Amniotic stem cell (primary cell): ENCODE measurements around the gene DCAF8.

ENCODE experiments used
- DNase-seq: peaks from one replicate; lab custom pipeline; 2025; lab: John Stamatoyannopoulos, UW

The DCAF8 gene

GRCh38 chr1:160204526-160205241, 57.7 kb downstream of the DCAF8 start:
- DNase-seq = no peak

- no peak for DNase-seq
These were observed 61.6 kb downstream of the DCAF8 start for GRCh38 chr1:160200786-160201185.

GRCh38 chr1:160197231-160197630, 65.1 kb downstream of the DCAF8 start:
- no peak for DNase-seq

- DNase-seq = no peak
These were observed 66.2 kb downstream of the DCAF8 start for GRCh38 chr1:160196143-160196542.

GRCh38 chr1:160194737-160195059, 67.7 kb downstream of the DCAF8 start:
- DNase-seq = no peak

- no peak for DNase-seq
These were observed 68.3 kb downstream of the DCAF8 start for GRCh38 chr1:160193832-160194736.

- DNase-seq = peak; percentile 81
These were observed 69.1 kb downstream of the DCAF8 start for GRCh38 chr1:160193091-160193819.

GRCh38 chr1:160192234-160192633, 70.1 kb downstream of the DCAF8 start:
- no peak for DNase-seq

- DNase-seq = no peak
These were observed 70.6 kb downstream of the DCAF8 start for GRCh38 chr1:160191756-160192155.

- no peak for DNase-seq
These were observed 72.4 kb downstream of the DCAF8 start, which contains the start of gene CASQ1 for GRCh38 chr1:160189649-160190625. Gene CASQ1 (plus strand): TSS chr1:160190575. CDS start chr1:160190752, 177 bp downstream.

- DNase-seq = no peak
These were observed 74.0 kb downstream of the DCAF8 start for GRCh38 chr1:160188341-160188740.

GRCh38 chr1:160187407-160187806, 74.9 kb downstream of the DCAF8 start:
- no peak for DNase-seq

GRCh38 chr1:160186729-160187128, 75.6 kb downstream of the DCAF8 start:
- DNase-seq = no peak

GRCh38 chr1:160186246-160186645, 76.1 kb downstream of the DCAF8 start:
- DNase-seq = no peak

- DNase-seq = no peak
These were observed 83.0 kb downstream of the DCAF8 start for GRCh38 chr1:160179336-160179735.

GRCh38 chr1:160178731-160179130, 83.6 kb downstream of the DCAF8 start:
- DNase-seq = no peak

GRCh38 chr1:160177667-160178066, 84.7 kb downstream of the DCAF8 start:
- DNase-seq = no peak

GRCh38 chr1:160177231-160177630, 85.1 kb downstream of the DCAF8 start:
- no peak for DNase-seq

- no peak for DNase-seq
These were observed 90.4 kb downstream of the DCAF8 start for GRCh38 chr1:160171980-160172379.

- DNase-seq = no peak
These were observed 91.0 kb downstream of the DCAF8 start for GRCh38 chr1:160171354-160171753.
